ENCODE results near the gene PCDHGB7. TPM values are rescaled to one million over a fixed set of nuclear protein-coding genes. Genes with fewer than 3 reads are reported as not detected.

PCDHGB7 gene
- polyA plus RNA-seq, 1 of the 3 experiments (the other 2 are of a cell fraction), result 19.1 TPM

- no peak for TF ChIP-seq RCOR1 (IDR thresholded peaks at IDR 0.05; ENCODE audit: low read length)
- TF ChIP-seq EP300 (IDR thresholded peaks at IDR 0.05; ENCODE audit: borderline replicate concordance in 1 of 2, low read depth in 1 of 2, low read length in 1 of 2), result no peak
- TF ChIP-seq PBX3 (IDR thresholded peaks at IDR 0.05), result no peak
- TF ChIP-seq POLR2AphosphoS5 (IDR thresholded peaks at IDR 0.05; ENCODE audit: low read depth, low read length), result no peak
- no peak for TF ChIP-seq JUND (IDR thresholded peaks at IDR 0.05)
- TF ChIP-seq CHD2 (IDR thresholded peaks at IDR 0.05; ENCODE audit: low read length, partially characterized antibody), result no peak
- TF ChIP-seq USF2 (IDR thresholded peaks at IDR 0.05; ENCODE audit: borderline replicate concordance, low read depth, low read length), result no peak
- TF ChIP-seq EZH2phosphoT487 (IDR thresholded peaks at IDR 0.05; ENCODE audit: borderline replicate concordance, low read depth), result no peak
- no peak for TF ChIP-seq YY1 (IDR thresholded peaks at IDR 0.05; ENCODE audit: low read depth)
- TF ChIP-seq TEAD4 (IDR thresholded peaks at IDR 0.05; ENCODE audit: borderline replicate concordance, insufficient read depth), result no peak
Observed at GRCh38 chr5:141465351-141465750, 47.9 kb downstream of the PCDHGB7 start (continued).

Other genes starting within 250 kb of the PCDHGB7 start
- gene PCDHB7, start 245.0 kb upstream of the PCDHGB7 start, polyA plus RNA-seq (2012; rRNA removed), result 1.5 and 1.7 TPM in 2 replicates
- 3.0 and 3.4 TPM in 2 replicates for gene PCDHB8, start 239.9 kb upstream of the PCDHGB7 start, polyA plus RNA-seq (2012; rRNA removed)
- gene PCDHB16, start 235.3 kb upstream of the PCDHGB7 start, polyA plus RNA-seq (2012; rRNA removed), result 2.3 and 2.7 TPM in 2 replicates
- gene PCDHB9, start 230.5 kb upstream of the PCDHGB7 start, polyA plus RNA-seq (2012; rRNA removed), result 1.4 and 2.4 TPM in 2 replicates
- gene PCDHB10, start 225.3 kb upstream of the PCDHGB7 start, polyA plus RNA-seq (2012; rRNA removed), result 1.4 and 1.5 TPM in 2 replicates
- gene PCDHB11, start 218.1 kb upstream of the PCDHGB7 start, polyA plus RNA-seq (2012; rRNA removed), result 0.41 and 0.61 TPM in 2 replicates
- gene PCDHB12, start 209.0 kb upstream of the PCDHGB7 start, polyA plus RNA-seq (2012; rRNA removed), result 1.9 and 2.0 TPM in 2 replicates
- gene PCDHB13, start 203.8 kb upstream of the PCDHGB7 start, polyA plus RNA-seq (2012; rRNA removed), result 0.85 and 0.88 TPM in 2 replicates
- gene PCDHB14, start 194.3 kb upstream of the PCDHGB7 start, polyA plus RNA-seq (2012; rRNA removed), result 9.7 and 10.6 TPM in 2 replicates
- 0.99 and 1.3 TPM in 2 replicates for gene PCDHB15, start 172.3 kb upstream of the PCDHGB7 start, polyA plus RNA-seq (2012; rRNA removed)
- gene SLC25A2, start 113.6 kb upstream of the PCDHGB7 start, polyA plus RNA-seq (2012; rRNA removed), result not detected in 2 replicates
- 30.6 and 38.7 TPM in 2 replicates for gene TAF7, start 96.9 kb upstream of the PCDHGB7 start, polyA plus RNA-seq (2012; rRNA removed)
- 1.2 and 1.6 TPM in 2 replicates for gene PCDHGA1, start 87.2 kb upstream of the PCDHGB7 start, polyA plus RNA-seq (2012; rRNA removed)
- gene PCDHGA2, start 78.9 kb upstream of the PCDHGB7 start, polyA plus RNA-seq (2012; rRNA removed), result 1.4 and 1.5 TPM in 2 replicates
- 0.33 and 0.45 TPM in 2 replicates for gene PCDHGA3, start 73.8 kb upstream of the PCDHGB7 start, polyA plus RNA-seq (2012; rRNA removed)
- 0.63 and 0.77 TPM in 2 replicates for gene PCDHGB1, start 67.6 kb upstream of the PCDHGB7 start, polyA plus RNA-seq (2012; rRNA removed)
- 1.8 and 2.2 TPM in 2 replicates for gene PCDHGA4, start 62.7 kb upstream of the PCDHGB7 start, polyA plus RNA-seq (2012; rRNA removed)
- 3.7 and 4.5 TPM in 2 replicates for gene PCDHGB2, start 57.7 kb upstream of the PCDHGB7 start, polyA plus RNA-seq (2012; rRNA removed)
- 0.57 and 0.71 TPM in 2 replicates for gene PCDHGA5, start 53.5 kb upstream of the PCDHGB7 start, polyA plus RNA-seq (2012; rRNA removed)
- gene PCDHGB3, start 47.4 kb upstream of the PCDHGB7 start, polyA plus RNA-seq (2012; rRNA removed), result 0.53 and 0.63 TPM in 2 replicates
- 1.4 TPM in 2 replicates for gene PCDHGA6, start 43.8 kb upstream of the PCDHGB7 start, polyA plus RNA-seq (2012; rRNA removed)
- 3.4 and 7.8 TPM in 2 replicates for gene PCDHGA7, start 34.9 kb upstream of the PCDHGB7 start, polyA plus RNA-seq (2012; rRNA removed)
- 0.37 and 0.64 TPM in 2 replicates for gene PCDHGB4, start 30.0 kb upstream of the PCDHGB7 start, polyA plus RNA-seq (2012; rRNA removed)
- gene PCDHGA8, start 25.0 kb upstream of the PCDHGB7 start, polyA plus RNA-seq (2012; rRNA removed), result 0.06 and 0.12 TPM in 2 replicates
- 0.08 and 0.15 TPM in 2 replicates for gene PCDHGB5, start 19.7 kb upstream of the PCDHGB7 start, polyA plus RNA-seq (2012; rRNA removed)
- gene PCDHGA9, start 14.9 kb upstream of the PCDHGB7 start, polyA plus RNA-seq (2012; rRNA removed), result 0.13 and 0.16 TPM in 2 replicates
- gene PCDHGB6, start 9.7 kb upstream of the PCDHGB7 start, polyA plus RNA-seq (2012; rRNA removed), result 0.13 and 0.18 TPM in 2 replicates
- gene PCDHGA10, start 4.7 kb upstream of the PCDHGB7 start, polyA plus RNA-seq (2012; rRNA removed), result 1.6 and 2.0 TPM in 2 replicates
- 0.18 and 0.23 TPM in 2 replicates for gene PCDHGA11, start 3.4 kb downstream of the PCDHGB7 start, polyA plus RNA-seq (2012; rRNA removed)
- gene PCDHGA12, start 12.8 kb downstream of the PCDHGB7 start, polyA plus RNA-seq (2012; rRNA removed), result 0.03 and 0.05 TPM in 2 replicates
- gene PCDHGC3, start 58.3 kb downstream of the PCDHGB7 start, polyA plus RNA-seq (2012; rRNA removed), result 55.8 and 97.0 TPM in 2 replicates
- 0.53 and 0.78 TPM in 2 replicates for gene PCDHGC4, start 67.4 kb downstream of the PCDHGB7 start, polyA plus RNA-seq (2012; rRNA removed)
- gene PCDHGC5, start 71.4 kb downstream of the PCDHGB7 start, polyA plus RNA-seq (2012; rRNA removed), result 1.9 and 2.0 TPM in 2 replicates
- 28.2 and 30.4 TPM in 2 replicates for gene DIAPH1, start 201.3 kb downstream of the PCDHGB7 start, polyA plus RNA-seq (2012; rRNA removed)
- 104 and 115 TPM in 2 replicates for gene HDAC3, start 219.2 kb downstream of the PCDHGB7 start, polyA plus RNA-seq (2012; rRNA removed)
- 15.6 and 16.1 TPM in 2 replicates for gene RELL2, start 219.3 kb downstream of the PCDHGB7 start, polyA plus RNA-seq (2012; rRNA removed)
- 49.2 and 58.3 TPM in 2 replicates for gene FCHSD1, start 233.7 kb downstream of the PCDHGB7 start, polyA plus RNA-seq (2012; rRNA removed)